ENCODE results near the gene CACNA1C.

Gene CACNA1C

DNA sequence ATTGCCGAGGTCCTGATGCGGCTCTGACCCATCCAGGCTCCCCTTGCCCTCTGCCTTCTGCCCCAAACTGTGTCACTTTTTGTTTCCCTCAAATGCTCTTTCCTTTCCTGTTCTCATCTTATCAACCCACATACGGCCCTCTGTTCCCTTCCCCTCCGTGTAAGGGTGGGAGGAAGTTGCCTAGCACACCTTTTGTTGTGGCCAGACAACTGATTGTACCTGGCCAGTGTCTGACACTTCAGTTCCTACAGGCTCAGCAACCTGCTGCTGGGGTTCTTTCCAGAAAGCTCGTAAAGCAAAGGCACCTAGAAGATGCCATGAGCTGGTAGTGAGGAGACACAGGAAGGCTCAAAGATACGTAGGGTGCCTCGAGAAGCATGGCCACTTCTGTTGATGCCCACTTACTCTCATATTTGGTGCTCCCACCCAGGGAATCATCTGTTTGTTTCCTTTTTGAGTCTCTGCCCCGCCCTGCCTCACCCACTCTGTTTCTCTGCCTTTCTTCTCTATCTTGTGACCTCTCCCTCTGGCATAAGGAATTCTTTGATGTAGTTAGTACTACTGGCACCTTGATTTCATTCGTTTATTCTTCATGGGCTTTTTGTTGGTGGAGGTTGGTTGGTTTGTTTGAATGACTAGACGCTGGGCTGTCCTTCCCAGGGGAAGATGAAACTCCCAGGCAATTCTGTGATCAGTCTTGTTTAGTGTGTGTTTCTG is 589.5 kb downstream of the CACNA1C start:
- no peak for DNase-seq

GRCh38 chr12:2642896-2643425 is 590.2 kb downstream of the CACNA1C start:
- no peak for DNase-seq

DNA sequence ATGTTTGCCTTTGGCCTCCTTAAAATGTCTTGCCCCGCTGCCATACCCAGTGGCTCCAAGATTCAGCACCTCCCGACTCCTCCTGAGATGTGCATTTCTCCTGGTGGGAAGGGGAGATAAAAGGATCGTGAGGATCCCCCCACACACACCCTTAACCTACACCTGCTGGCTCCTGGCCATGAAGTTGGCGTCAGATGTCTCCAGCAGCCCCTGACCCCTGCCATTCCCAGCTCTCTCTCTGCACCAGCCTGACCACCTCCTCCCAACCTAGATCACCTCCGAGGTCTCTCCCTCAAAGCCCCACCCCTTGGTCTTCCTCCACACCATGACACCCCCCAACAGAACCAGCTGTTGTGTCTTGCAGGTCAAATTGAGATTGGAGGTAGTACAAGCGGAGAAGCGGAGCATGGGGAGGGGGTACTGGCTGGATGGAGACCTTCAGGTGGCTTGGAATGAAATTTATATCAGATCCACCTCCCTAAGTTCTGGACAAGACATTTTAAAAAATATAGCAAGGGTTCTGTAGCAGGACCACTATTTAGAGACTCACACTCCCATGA is 590.9 kb downstream of the CACNA1C start:
- DNase-seq: no peak

- no peak for DNase-seq
These were observed 592.1 kb downstream of the CACNA1C start for GRCh38 chr12:2644683-2645405.

- DNase-seq: no peak
These were observed 592.7 kb downstream of the CACNA1C start for GRCh38 chr12:2645460-2645859.

GRCh38 chr12:2646341-2646740 is 593.6 kb downstream of the CACNA1C start:
- no peak for DNase-seq

DNA sequence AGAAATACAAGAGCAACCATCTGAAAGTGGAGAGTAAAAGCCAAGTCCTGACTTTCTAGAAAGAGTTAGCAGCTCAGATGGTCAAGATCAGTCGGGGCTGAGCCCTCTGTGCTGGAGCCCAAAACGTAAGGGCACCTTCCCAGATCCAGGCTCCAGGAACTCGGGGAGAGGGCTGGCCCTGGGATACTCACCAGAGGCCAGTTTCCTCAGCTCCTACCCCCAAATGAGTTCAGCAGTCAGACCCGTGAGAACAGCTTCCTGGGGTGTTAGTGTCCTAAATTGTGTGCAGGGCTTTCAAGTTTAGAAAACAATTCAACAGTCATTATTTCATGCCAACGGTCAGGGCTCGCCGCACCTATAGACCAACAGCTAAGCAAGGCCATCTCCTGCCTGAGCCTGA is 594.4 kb downstream of the CACNA1C start:
- no peak for DNase-seq

DNA sequence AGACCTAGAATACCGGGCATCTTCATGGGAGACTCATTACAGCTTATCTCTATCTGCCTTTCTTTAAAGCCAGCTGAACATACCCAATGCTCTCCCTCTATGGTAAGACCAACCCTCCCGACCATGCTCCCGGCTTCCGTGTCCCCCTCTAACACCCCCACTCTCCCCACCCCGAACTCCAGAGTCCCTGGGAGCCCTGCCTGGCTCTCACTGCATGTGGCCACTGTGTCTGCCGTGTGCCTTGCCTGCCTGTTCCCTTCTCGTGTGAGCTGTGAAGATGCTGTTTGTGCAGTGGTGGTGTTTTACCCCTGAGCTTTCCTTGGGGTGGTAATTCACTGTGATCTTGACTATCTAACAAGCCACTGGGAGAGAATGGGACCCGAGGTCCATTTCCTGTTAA is 595.6 kb downstream of the CACNA1C start:
- no peak for DNase-seq

- no peak for DNase-seq
These were observed 596.6 kb downstream of the CACNA1C start for GRCh38 chr12:2649201-2650030.

DNA sequence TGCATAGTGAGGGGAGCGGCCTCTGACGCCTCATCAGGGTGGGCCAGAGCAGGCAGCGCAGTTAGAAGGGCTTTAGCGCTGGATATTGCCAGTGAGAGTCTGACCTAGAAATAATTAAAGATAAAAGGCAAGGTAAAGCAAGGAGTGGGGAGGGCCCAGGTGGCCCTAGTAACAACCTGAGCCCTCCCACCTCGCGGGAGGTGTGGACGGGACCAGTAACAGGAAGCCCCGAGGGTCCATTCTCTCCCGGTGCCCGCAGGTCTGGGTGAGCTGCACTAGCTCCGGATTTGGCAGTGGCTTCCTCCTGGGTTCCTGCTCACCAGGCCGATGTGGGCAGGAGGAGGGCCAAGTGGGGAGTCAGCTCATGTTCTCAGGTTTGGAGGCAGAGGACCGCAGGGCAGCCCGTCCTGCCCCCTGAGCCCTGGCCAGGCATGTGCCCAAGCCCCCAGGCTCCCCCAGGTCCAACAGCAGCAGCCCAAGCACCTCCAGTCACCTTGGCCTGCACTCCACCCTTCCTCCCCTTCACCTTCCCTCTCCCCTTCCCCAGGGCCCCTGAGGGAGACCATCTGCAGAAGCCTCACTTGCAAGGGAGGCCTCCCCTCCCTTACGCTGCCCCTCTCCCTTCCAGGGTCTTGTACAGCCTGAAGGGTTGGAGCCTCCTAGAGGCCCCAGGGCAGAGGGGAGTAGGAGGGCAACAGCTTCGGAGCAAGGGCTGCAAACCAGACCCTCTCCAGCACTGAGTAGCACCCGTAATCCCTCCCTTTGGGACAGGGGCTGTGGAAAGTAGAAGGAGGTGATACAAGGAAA is 597.7 kb downstream of the CACNA1C start:
- DNase-seq: no peak

- DNase-seq: no peak
These were observed 598.5 kb downstream of the CACNA1C start for GRCh38 chr12:2651068-2651965.

GRCh38 chr12:2652011-2652400 is 599.2 kb downstream of the CACNA1C start:
- DNase-seq: no peak

- DNase-seq: no peak
These were observed 599.8 kb downstream of the CACNA1C start for GRCh38 chr12:2652401-2653081.

DNA sequence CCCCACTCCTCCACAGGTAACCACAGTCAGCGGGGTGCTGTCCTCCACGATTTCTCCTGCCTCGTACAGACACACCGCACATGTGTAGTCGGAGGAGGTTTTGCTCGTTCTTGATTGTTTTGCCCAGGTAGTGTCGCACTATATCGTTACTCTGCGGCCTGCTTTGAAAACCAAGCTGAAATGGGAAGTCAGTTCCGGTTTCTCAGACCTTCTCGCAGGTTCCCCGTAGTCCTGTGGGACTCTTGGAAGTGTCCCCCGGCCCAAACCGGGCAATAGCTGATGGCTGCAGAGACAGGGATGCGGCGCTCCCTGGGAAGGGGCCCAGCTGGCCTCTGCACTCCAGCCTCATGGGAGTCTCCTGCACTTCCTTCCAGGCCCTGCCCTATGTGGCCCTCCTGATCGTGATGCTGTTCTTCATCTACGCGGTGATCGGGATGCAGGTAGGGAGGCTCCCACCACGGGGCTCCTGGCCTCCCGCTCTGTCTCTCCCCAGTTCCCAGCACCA is 600.7 kb downstream of the CACNA1C start:
- no peak for DNase-seq

DNA sequence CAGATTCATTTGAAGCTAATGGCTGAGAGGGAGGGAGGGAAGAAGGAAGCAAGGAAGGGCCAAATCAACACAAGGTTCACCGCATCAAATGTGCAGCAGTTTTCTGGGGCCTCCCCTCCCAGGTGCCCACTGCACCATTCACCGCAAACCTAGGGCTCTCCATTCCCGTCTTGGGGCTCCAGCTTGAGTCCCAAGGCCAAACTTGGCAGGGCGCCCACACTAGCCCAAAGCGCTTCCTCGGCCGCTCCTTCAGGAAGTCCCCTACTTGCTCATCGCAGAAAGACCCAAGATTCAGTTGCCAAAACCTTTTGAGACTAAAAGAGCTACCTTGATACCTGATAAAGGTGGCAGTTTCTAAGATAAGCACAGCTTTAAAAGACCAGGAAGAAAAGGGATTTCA is 601.5 kb downstream of the CACNA1C start:
- DNase-seq: no peak

DNA sequence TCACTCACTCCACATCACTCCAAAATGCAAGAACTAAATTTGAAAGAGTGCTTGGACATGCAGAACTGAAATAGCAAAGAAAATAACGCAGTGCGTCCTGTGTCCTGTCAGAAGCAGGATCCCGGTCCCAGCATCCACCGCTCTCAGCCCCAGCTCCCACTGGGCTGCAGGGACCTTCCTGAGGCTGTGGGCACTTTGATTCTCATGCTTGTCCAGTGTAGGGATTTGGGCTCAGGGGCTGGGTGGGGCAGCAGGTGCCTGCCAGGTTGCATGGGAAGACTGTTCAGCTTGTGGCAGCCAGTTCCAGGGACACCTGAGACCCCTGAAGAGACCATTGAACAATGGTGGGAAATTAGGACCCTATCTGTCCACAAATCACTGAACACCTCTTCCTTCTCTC is 602.0 kb downstream of the CACNA1C start:
- no peak for DNase-seq

- no peak for DNase-seq
These were observed 609.7 kb downstream of the CACNA1C start for GRCh38 chr12:2662524-2662923.

GRCh38 chr12:2664721-2665577 is 612.2 kb downstream of the CACNA1C start:
- no peak for DNase-seq

GRCh38 chr12:2666411-2666810 is 613.6 kb downstream of the CACNA1C start:
- DNase-seq: no peak

Measured in NCI-H146 (cell line).